ENCODE measurements around the gene PID1.

Gene PID1

GRCh38 chr2:229060147-229060546 lies 210.9 kb downstream of the PID1 start:
- no peak for DNase-seq

- no peak for DNase-seq
Measured at GRCh38 chr2:229059331-229060033, 211.6 kb downstream of the PID1 start.

- DNase-seq, result no peak
Measured at GRCh38 chr2:229057976-229058553, 213.0 kb downstream of the PID1 start.

- no peak for DNase-seq
Measured at GRCh38 chr2:229054311-229054710, 216.8 kb downstream of the PID1 start.

- DNase-seq, result no peak
Measured at GRCh38 chr2:229051798-229052197, 219.3 kb downstream of the PID1 start.

GRCh38 chr2:229050133-229050532 lies 221.0 kb downstream of the PID1 start:
- DNase-seq, result no peak

- no peak for DNase-seq
Measured at GRCh38 chr2:229048134-229048533, 223.0 kb downstream of the PID1 start.

GRCh38 chr2:229045671-229046070 lies 225.4 kb downstream of the PID1 start:
- DNase-seq, result no peak

- DNase-seq, result no peak
Measured at GRCh38 chr2:229044581-229044980, 226.5 kb downstream of the PID1 start.

GRCh38 chr2:229043681-229044080 lies 227.4 kb downstream of the PID1 start:
- DNase-seq, result no peak

- no peak for DNase-seq
Measured at GRCh38 chr2:229042349-229042748, 228.7 kb downstream of the PID1 start.

- DNase-seq, result no peak
Measured at GRCh38 chr2:229041691-229042090, 229.4 kb downstream of the PID1 start.

GRCh38 chr2:229037621-229038020 lies 233.5 kb downstream of the PID1 start:
- DNase-seq, result no peak

- DNase-seq, result no peak
Measured at GRCh38 chr2:229033816-229034215, 237.3 kb downstream of the PID1 start.

GRCh38 chr2:229032608-229033234 lies 238.4 kb downstream of the PID1 start:
- no peak for DNase-seq

- DNase-seq, result no peak
Measured at GRCh38 chr2:229027353-229028105, 243.6 kb downstream of the PID1 start.

- no peak for DNase-seq
Measured at GRCh38 chr2:229025653-229026052, 245.4 kb downstream of the PID1 start.

- no peak for DNase-seq
Measured at GRCh38 chr2:229022652-229023051, 248.4 kb downstream of the PID1 start.

- no peak for DNase-seq
Measured at GRCh38 chr2:229022071-229022470, 249.0 kb downstream of the PID1 start.

GRCh38 chr2:229009816-229010215 lies 261.3 kb downstream of the PID1 start:
- DNase-seq, result no peak

GRCh38 chr2:229003256-229003655 lies 267.8 kb downstream of the PID1 start:
- DNase-seq, result no peak

- no peak for DNase-seq
Measured at GRCh38 chr2:229001196-229001595, 269.9 kb downstream of the PID1 start.

- DNase-seq, result no peak
Measured at GRCh38 chr2:228999326-228999725, 271.8 kb downstream of the PID1 start.

- no peak for DNase-seq
Measured at GRCh38 chr2:228988786-228989185, 282.3 kb downstream of the PID1 start.
